IPS DF 19.7 (cell line): ENCODE data around the gene TMEM106C.

Experiments used
- DNase-seq: peaks from one replicate; pipeline ENCODE4 v3.0.0-alpha.2; 2013; ENCODE audit warnings: low read depth, low spot score

TMEM106C gene

GRCh38 chr12:48016373-48017020 is 53.1 kb downstream of the TMEM106C start:
- DNase-seq, result no peak

- no peak for DNase-seq
These were observed 54.1 kb downstream of the TMEM106C start for GRCh38 chr12:48017496-48017895.

GRCh38 chr12:48017921-48018617 is 54.7 kb downstream of the TMEM106C start:
- no peak for DNase-seq
